ENCODE measurements around the gene ST6GALNAC6. TPM values are rescaled to one million over a fixed set of nuclear protein-coding genes. Genes with fewer than 3 reads are reported as not detected.
A peak's percentile ranks its signal among the peaks of the same experiment; 100 is the strongest.

ST6GALNAC6 gene
- polyA plus RNA-seq, 3 donors = 8.2 to 14.4 (median 12.0) TPM

DNA sequence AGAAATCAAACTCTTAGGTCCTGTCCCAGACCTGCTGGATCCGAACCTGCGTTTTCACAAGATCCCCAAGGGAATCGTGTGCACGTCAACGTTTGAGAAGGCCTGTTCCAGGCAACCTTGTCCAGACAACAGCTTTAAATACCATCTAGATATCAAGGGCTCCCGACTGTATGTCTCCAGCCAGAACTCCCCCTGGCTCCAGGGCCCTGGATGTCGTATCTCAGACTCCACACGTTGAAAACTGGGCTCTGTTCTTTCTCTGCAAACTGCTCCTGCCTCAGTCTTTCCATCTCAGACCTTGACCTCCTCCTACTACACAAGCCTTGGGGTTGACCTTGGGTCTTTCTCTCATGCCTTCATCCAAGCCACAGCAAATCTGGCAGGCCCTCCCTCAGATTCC is 39.1 kb downstream of the ST6GALNAC6 start:
- Histone ChIP-seq H3K4me1 (ENCODE audit: control insufficient read depth in 1 of 2, insufficient read depth in 2 of 2, low read length in 2 of 2) (peaks cover 48 to 57% of the 10 kb centered on the region in 2 donors), H3K79me2 (ENCODE audit: insufficient read depth, low read length) (no peaks in the 10 kb centered on the region), H3K27me3 (ENCODE audit: control insufficient read depth in 2 of 2, insufficient read depth in 2 of 2, low read length in 2 of 2) (no peaks in the 10 kb centered on the region), H3K36me3 (replicated peaks in 1 of 2; ENCODE audit: control insufficient read depth in 1 of 2, insufficient read depth in 2 of 2, low read length in 2 of 2) (no peaks in the 10 kb centered on the region), H3K9me3 (replicated peaks in 1 of 2; ENCODE audit: control insufficient read depth in 1 of 2, insufficient read depth in 1 of 2, low read length in 2 of 2) (no peaks in the 10 kb centered on the region), H3K4me2 (replicated peaks; ENCODE audit: extremely low read depth, low read length, poor library complexity, severe bottlenecking) (no peak overlapping the region), H3K27ac (ENCODE audit: low read depth in 1 of 2, low read length in 2 of 2) (no peak overlapping the region), H3K9ac (ENCODE audit: insufficient read depth, low read length, poor library complexity, severe bottlenecking) (no peak overlapping the region), H4K20me1 (ENCODE audit: insufficient read depth, low read length) (no peaks in the 10 kb centered on the region), H2AFZ (ENCODE audit: insufficient read depth, low read depth, low read length, poor library complexity, severe bottlenecking) (no peak overlapping the region), H3K4me3 (replicated peaks in 1 of 3; ENCODE audit: low read depth in 2 of 3, low read length in 3 of 3) (no peak overlapping the region)
- no peak overlapping the region for H3K4me3 Mint-ChIP-seq
- peaks cover 0 to 5% (median 1%) of the 10 kb centered on the region in 3 donors for H3K27me3 Mint-ChIP-seq (ENCODE audit: low read depth in 3 of 3)
- no peak for TF ChIP-seq CTCF (IDR thresholded peaks at IDR 0.05)
- peak overlapping the region in 1 of 7 donors; percentile 61 for H3K27ac Mint-ChIP-seq
- WGBS (ENCODE audit: insufficient coverage) = 95% methylated on average over 7 of the region's 8 CpGs
- peaks cover 56% of the 10 kb centered on the region for H3K4me1 Mint-ChIP-seq
- intact Hi-C loops (cut with micrococcal nuclease) = loop anchor here in 1 of 2 donors (5.0 kb wide), 2 partner anchors 33 to 57 kb away; partner anchors contain the start of gene ST6GALNAC4
- no peak for DNase-seq
- peaks cover 3 to 4% of the 10 kb centered on the region in 2 donors for H3K36me3 Mint-ChIP-seq
- H3K9me3 Mint-ChIP-seq = peaks cover 0 to 2% (median 0%) of the 10 kb centered on the region in 7 donors

GRCh38 chr9:127858041-127858512 is 41.3 kb downstream of the ST6GALNAC6 start:
- peaks cover 59% of the 10 kb centered on the region for H3K4me1 Mint-ChIP-seq

More at GRCh38 chr9:127858041-127858512, 41.3 kb downstream of the ST6GALNAC6 start:
- no peak for TF ChIP-seq CTCF (IDR thresholded peaks at IDR 0.05)
- Mint-ChIP-seq H3K36me3 (peaks cover 3 to 4% of the 10 kb centered on the region in 2 donors), H3K9me3 (peaks cover 0 to 2% (median 0%) of the 10 kb centered on the region in 7 donors), H3K4me3 (peak overlapping the region in 1 of 2 donors; percentile 1), H3K27me3 (ENCODE audit: low read depth in 3 of 3) (peaks cover 0 to 5% (median 1%) of the 10 kb centered on the region in 3 donors), H3K27ac (no peak overlapping the region)
- Histone ChIP-seq H3K9me3 (replicated peaks in 1 of 2; ENCODE audit: control insufficient read depth in 1 of 2, insufficient read depth in 1 of 2, low read length in 2 of 2) (no peaks in the 10 kb centered on the region), H4K20me1 (ENCODE audit: insufficient read depth, low read length) (peaks cover 2% of the 10 kb centered on the region), H3K4me2 (replicated peaks; ENCODE audit: extremely low read depth, low read length, poor library complexity, severe bottlenecking) (no peak overlapping the region), H3K27me3 (ENCODE audit: control insufficient read depth in 2 of 2, insufficient read depth in 2 of 2, low read length in 2 of 2) (no peaks in the 10 kb centered on the region), H3K9ac (ENCODE audit: insufficient read depth, low read length, poor library complexity, severe bottlenecking) (no peak overlapping the region), H3K79me2 (ENCODE audit: insufficient read depth, low read length) (no peaks in the 10 kb centered on the region), H3K4me1 (ENCODE audit: control insufficient read depth in 1 of 2, insufficient read depth in 2 of 2, low read length in 2 of 2) (peaks cover 60 to 61% of the 10 kb centered on the region in 2 donors), H3K4me3 (replicated peaks in 1 of 3; ENCODE audit: low read depth in 2 of 3, low read length in 3 of 3) (no peak overlapping the region), H2AFZ (ENCODE audit: insufficient read depth, low read depth, low read length, poor library complexity, severe bottlenecking) (no peak overlapping the region), H3K27ac (ENCODE audit: low read depth in 1 of 2, low read length in 2 of 2) (no peak overlapping the region), H3K36me3 (replicated peaks in 1 of 2; ENCODE audit: control insufficient read depth in 1 of 2, insufficient read depth in 2 of 2, low read length in 2 of 2) (no peaks in the 10 kb centered on the region)
- no peak for DNase-seq
- WGBS (ENCODE audit: insufficient coverage) = 38% methylated on average over 12 of the region's 12 CpGs
- intact Hi-C loops (cut with micrococcal nuclease) = no loop called here
